Middle frontal gyrus (tissue), 1 donor: Measurements from ENCODE around the gene SOX4.

Experiments
- DNase-seq: peaks from one replicate; pipeline ENCODE4 v3.0.0-alpha.2; 2015; ENCODE audit warnings: low spot score; ENCODE audit errors: extremely low spot score

Gene SOX4

GRCh38 chr6:21593927-21594415 is 420 bp downstream of the SOX4 start:
- DNase-seq: no peak

GRCh38 chr6:21594416-21595281 is 1.1 kb downstream of the SOX4 start:
- DNase-seq: peak; percentile 41

DNA sequence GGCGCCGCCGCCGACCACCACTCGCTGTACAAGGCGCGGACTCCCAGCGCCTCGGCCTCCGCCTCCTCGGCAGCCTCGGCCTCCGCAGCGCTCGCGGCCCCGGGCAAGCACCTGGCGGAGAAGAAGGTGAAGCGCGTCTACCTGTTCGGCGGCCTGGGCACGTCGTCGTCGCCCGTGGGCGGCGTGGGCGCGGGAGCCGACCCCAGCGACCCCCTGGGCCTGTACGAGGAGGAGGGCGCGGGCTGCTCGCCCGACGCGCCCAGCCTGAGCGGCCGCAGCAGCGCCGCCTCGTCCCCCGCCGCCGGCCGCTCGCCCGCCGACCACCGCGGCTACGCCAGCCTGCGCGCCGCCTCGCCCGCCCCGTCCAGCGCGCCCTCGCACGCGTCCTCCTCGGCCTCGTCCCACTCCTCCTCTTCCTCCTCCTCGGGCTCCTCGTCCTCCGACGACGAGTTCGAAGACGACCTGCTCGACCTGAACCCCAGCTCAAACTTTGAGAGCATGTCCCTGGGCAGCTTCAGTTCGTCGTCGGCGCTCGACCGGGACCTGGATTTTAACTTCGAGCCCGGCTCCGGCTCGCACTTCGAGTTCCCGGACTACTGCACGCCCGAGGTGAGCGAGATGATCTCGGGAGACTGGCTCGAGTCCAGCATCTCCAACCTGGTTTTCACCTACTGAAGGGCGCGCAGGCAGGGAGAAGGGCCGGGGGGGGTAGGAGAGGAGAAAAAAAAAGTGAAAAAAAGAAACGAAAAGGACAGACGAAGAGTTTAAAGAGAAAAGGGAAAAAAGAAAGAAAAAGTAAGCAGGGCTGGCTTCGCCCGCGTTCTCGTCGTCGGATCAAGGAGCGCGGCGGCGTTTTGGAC is 2.0 kb downstream of the SOX4 start:
- DNase-seq: no peak

DNA sequence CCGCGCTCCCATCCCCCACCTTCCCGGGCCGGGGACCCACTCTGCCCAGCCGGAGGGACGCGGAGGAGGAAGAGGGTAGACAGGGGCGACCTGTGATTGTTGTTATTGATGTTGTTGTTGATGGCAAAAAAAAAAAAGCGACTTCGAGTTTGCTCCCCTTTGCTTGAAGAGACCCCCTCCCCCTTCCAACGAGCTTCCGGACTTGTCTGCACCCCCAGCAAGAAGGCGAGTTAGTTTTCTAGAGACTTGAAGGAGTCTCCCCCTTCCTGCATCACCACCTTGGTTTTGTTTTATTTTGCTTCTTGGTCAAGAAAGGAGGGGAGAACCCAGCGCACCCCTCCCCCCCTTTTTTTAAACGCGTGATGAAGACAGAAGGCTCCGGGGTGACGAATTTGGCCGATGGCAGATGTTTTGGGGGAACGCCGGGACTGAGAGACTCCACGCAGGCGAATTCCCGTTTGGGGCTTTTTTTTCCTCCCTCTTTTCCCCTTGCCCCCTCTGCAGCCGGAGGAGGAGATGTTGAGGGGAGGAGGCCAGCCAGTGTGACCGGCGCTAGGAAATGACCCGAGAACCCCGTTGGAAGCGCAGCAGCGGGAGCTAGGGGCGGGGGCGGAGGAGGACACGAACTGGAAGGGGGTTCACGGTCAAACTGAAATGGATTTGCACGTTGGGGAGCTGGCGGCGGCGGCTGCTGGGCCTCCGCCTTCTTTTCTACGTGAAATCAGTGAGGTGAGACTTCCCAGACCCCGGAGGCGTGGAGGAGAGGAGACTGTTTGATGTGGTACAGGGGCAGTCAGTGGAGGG is 2.8 kb downstream of the SOX4 start:
- DNase-seq: no peak

DNA sequence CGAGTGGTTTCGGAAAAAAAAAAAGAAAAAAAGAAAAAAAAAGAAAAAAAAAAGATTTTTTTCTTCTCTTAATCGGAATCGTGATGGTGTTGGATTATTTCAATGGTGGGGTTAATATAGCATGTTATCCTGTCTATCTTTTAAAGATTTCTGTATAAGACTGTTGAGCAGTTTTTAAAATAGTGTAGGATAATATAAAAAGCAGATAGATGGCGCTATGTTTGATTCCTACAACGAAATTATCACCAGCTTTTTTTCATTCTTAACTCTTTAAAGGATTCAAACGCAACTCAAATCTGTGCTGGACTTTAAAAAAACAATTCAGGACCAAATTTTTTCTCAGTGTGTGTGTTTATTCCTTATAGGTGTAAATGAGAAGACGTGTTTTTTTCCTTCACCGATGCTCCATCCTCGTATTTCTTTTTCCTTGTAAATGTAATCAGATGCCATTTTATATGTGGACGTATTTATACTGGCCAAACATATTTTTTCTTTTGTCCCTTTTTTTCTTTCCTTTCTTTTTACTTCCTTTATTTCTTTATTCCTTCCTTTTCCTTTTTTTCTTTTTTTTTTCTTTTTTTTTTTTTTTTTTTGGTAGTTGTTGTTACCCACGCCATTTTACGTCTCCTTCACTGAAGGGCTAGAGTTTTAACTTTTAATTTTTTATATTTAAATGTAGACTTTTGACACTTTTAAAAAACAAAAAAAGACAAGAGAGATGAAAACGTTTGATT is 3.6 kb downstream of the SOX4 start:
- no peak for DNase-seq

DNA sequence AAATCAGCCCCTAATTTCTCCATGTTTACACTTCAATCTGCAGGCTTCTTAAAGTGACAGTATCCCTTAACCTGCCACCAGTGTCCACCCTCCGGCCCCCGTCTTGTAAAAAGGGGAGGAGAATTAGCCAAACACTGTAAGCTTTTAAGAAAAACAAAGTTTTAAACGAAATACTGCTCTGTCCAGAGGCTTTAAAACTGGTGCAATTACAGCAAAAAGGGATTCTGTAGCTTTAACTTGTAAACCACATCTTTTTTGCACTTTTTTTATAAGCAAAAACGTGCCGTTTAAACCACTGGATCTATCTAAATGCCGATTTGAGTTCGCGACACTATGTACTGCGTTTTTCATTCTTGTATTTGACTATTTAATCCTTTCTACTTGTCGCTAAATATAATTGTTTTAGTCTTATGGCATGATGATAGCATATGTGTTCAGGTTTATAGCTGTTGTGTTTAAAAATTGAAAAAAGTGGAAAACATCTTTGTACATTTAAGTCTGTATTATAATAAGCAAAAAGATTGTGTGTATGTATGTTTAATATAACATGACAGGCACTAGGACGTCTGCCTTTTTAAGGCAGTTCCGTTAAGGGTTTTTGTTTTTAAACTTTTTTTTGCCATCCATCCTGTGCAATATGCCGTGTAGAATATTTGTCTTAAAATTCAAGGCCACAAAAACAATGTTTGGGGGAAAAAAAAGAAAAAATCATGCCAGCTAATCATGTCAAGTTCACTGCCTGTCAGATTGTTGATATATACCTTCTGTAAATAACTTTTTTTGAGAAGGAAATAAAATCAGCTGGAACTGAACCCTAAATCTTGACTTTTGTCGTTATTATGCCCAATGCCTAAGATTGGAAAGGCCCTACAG is 4.5 kb downstream of the SOX4 start:
- DNase-seq: no peak

GRCh38 chr6:21598674-21599023 is 5.1 kb downstream of the SOX4 start:
- no peak for DNase-seq

DNA sequence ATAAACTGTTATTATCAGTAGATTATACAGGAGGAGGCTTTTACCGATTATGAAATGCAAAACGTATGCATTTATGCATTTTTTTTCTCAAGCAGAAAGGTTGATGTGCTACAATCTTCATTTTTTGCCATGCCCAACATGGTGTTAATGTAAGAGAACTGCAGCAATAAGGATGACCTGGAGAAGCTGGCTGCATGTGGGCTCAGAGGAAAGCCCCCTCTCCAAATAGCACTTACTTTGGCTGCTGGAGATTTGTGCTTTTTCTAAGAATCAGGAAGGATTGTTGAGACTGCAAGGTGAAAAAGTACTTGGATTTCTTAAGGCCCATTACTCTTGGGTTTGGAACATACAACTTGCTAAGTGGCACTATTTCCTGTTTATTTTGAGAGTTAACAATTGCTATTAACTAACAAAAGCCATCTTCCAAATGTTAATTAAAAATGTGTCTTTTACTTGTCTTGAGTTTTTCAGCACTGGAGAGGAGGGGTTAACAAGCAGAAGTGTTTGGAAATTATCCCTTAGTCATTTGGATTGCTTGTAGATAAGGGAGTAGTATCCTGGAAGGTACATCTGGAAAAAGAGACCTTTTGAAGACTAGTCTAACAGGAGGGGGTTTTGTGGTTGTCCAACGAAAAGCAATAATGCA is 5.6 kb downstream of the SOX4 start:
- no peak for DNase-seq

DNA sequence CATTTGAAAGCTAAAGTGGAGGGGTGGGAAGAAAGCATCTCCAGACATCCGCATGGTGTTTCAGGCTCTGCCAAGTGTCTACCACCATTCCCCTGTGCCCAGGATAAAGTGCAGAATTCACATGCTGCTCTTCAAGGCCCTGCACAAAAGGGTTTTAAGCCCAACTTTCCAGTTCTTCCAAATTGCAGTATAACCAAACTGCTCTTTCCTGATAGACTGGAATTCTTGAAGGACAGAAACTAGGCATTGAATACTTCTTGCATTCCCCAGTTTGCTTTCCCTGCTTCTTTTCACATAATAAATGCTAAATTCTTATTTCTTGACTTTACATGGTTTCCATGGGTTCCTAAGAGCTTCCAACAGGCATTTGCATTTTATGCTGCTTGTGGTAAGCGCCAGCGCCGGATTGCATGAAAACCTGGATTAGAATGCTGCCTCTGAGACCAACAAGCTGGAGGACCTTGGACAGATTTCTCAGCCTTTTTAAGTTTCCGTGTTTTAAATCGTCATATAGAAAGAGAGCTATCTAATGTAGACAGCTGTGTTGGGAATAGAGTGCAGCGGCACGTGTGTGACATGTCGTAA is 7.9 kb downstream of the SOX4 start:
- DNase-seq: no peak

- DNase-seq: no peak
These were observed 8.4 kb downstream of the SOX4 start for GRCh38 chr6:21601932-21602390.

DNA sequence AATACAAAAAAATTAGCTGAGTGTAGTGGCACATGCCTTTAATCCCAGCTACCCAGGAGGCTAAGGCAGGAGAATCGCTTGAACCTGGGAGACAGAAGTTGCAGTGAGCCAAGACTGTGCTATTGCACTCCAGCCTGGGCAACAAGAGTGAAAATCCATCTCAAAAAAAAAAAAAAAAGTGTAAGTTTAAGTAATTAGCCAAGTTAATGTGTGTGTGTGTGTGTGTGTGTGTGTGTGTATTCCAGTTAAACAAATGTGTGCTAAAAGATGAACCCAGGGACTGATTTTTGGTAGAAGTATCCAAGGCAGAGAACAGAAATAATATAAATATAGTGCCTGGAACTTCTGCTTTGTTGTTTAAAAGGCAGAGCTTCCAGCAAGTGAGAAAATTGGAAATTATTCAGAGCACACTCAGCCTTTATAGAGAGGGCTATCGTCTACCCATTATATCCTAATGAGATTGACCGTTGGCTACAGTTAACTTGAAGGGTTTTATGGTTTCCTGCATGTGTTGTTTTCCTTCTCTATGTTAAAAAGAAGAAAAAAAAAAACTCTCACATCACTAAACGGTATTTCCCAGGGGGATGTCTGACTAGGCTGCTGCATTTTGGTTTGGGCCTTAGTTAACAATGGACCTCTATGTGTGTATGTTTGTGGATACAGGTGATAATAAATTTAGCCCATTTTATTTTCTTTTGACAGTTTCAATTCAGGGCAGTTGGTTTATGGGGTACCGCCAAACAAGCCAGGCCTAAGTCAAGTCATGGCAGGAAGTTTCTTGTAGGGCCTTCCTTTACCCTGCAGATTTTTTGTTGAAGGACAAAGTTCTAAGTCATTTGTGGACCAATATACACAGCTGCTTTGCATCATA is 9.8 kb downstream of the SOX4 start:
- no peak for DNase-seq

- no peak for DNase-seq
These were observed 10.5 kb downstream of the SOX4 start for GRCh38 chr6:21604081-21604480.

DNA sequence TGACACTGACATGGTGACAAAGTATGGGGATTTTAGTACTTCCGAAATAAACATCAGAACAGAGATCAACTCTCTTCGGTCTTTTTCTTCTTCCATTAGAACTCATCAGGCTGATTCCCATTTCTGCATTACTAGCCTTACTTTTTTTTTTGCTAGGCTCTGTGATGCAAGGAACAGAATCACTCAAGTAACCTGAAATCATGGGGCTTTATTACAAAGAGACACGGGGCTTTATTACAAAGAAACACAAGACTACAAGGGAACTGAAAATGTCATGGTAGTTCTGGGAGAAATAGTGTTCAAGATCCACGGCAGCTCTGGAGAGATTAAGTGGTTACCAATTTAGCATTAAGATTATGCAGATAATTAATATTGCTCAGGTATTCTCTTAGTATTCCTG is 11.6 kb downstream of the SOX4 start:
- no peak for DNase-seq

DNA sequence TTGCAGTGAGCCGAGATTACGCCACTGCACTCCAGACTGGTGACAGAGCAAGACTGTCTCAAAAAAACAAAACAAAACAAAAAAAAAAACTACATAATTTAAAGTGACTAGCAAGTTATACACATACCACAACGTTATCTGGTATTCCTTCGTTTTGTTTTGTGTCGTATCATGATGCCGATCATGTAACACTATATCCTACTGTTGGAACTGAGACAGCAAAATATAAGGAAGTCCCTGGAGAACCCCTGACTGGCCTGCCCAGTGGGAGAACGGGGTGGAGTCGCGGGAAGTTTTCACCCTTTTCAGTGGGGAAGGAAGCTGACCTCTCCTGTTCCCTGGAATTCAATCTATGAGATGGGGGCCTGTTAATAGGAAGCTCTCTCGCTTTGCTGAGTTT is 15.1 kb downstream of the SOX4 start:
- DNase-seq: no peak

GRCh38 chr6:21609881-21610329 is 16.4 kb downstream of the SOX4 start:
- no peak for DNase-seq

DNA sequence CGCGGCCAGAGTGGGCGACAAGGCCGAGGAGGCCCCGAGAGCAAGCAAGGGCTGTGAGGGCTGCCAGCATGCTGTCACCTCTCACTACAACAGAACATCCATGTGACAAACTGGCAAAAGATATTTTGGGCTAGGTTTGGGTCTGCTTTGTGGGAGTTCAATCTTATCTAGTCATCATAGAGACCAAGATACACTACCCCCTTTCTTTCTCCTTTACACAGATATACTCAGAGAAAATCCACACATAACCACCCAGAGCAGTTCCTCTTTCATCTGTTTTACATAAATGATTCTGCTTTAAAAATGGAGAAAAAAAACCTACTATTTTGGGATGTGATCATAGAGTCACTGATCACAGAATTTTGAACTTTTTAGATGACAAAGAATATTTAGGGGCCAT is 16.8 kb downstream of the SOX4 start:
- no peak for DNase-seq

DNA sequence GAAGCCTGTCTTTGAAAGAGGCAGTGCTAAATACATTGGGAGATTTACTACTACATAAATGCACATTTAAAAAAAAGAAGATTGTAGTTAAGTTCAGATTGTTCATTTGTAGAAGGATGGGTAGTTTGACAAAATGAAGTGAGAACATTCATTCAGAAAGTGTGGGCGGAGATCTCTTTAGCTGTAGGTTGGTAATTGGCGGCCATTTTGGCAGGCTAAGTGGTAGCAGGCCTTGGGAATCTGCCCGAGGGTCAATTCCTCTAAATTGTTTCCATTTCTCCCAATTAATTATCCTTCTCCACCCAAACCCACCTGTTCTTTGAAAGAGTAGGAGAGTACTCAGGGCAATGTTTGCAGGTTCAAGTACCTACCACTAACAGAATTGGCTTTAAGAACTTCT is 17.9 kb downstream of the SOX4 start:
- no peak for DNase-seq
